Immature natural killer cell (primary cell): ENCODE results near the gene MFSD6. TPM values are rescaled to one million over a fixed set of nuclear protein-coding genes. Genes with fewer than 3 reads are reported as not detected.
"Not testable (repeated sequence)": the region's sequence is repeated elsewhere in the genome, so short reads cannot be mapped to it uniquely, and the experiment has no call there.

ENCODE experiments used
- DNase-seq, 3 donors: peaks; one replicate each; pipeline ENCODE4 v3.0.0; 2022; ENCODE audit warnings: mixed read lengths in 1 of 3
- H3K27ac Mint-ChIP-seq, 6 donors: one replicate each; pipeline ENCODE4 v1.8.0; 2020; ENCODE audit warnings: mixed read lengths in 6 of 6, mild to moderate bottlenecking in 5 of 6, inconsistent platforms in 4 of 6, moderate library complexity in 3 of 6
- H3K27me3 Mint-ChIP-seq, 3 donors: one replicate each; pipeline ENCODE4 v1.8.0; 2020 to 2021; ENCODE audit warnings: low read depth in 3 of 3, mild to moderate bottlenecking in 3 of 3, mixed read lengths in 3 of 3, moderate library complexity in 3 of 3, inconsistent platforms in 1 of 3
- H3K36me3 Mint-ChIP-seq, 3 donors: one replicate each; pipeline ENCODE4 v1.8.0; 2020; ENCODE audit warnings: mixed read lengths in 3 of 3, inconsistent platforms in 2 of 3, mild to moderate bottlenecking in 2 of 3
- H3K4me1 Mint-ChIP-seq, 2 donors: one replicate each; pipeline ENCODE4 v1.8.0; 2020; ENCODE audit warnings: inconsistent platforms in 2 of 2, mild to moderate bottlenecking in 2 of 2, mixed read lengths in 2 of 2, moderate library complexity in 1 of 2
- H3K4me3 Mint-ChIP-seq, 5 donors: one replicate each; pipeline ENCODE4 v1.8.0; 2020; ENCODE audit warnings: mild to moderate bottlenecking in 5 of 5, mixed read lengths in 5 of 5, inconsistent platforms in 3 of 5, moderate library complexity in 3 of 5
- H3K9me3 Mint-ChIP-seq, 6 donors: one replicate each; pipeline ENCODE4 v1.8.0; 2020; ENCODE audit warnings: mild to moderate bottlenecking in 6 of 6, mixed read lengths in 6 of 6, inconsistent platforms in 4 of 6, moderate library complexity in 3 of 6
- polyA plus RNA-seq, 3 donors: library from polyadenylated mRNA; unstranded; fragments of 300-500 nt; fragmentation: Illumina TruSeq; gene quantifications; one replicate each; pipeline ENCODE4 v1.2.3, GENCODE V29; 2021

MFSD6 gene
- polyA plus RNA-seq, 3 donors from 2014 or later, result 7.3 to 35.1 (median 8.5) TPM

GRCh38 chr2:190410166-190410565, 2.0 kb downstream of the MFSD6 start:
- peaks cover 41 to 52% of the 10 kb centered on the region in 2 donors for H3K4me1 Mint-ChIP-seq

GRCh38 chr2:190412966-190413365, 4.8 kb downstream of the MFSD6 start:
- Mint-ChIP-seq H3K4me3 (no peak overlapping the region), H3K4me1 (peaks cover 55 to 80% of the 10 kb centered on the region in 2 donors)

More at GRCh38 chr2:190410166-190410565, 2.0 kb downstream of the MFSD6 start:
- Mint-ChIP-seq H3K27me3 (peaks cover 5 to 15% (median 11%) of the 10 kb centered on the region in 3 donors), H3K9me3 (no peaks in the 10 kb centered on the region), H3K36me3 (peaks cover 0 to 6% (median 5%) of the 10 kb centered on the region in 3 donors), H3K4me3 (peak overlapping the region; percentile 90 to 96 (median 92)), H3K27ac (peak overlapping the region; percentile 92 to 97 (median 96))
- DNase-seq, result no peak

GRCh38 chr2:190413421-190413820, 5.3 kb downstream of the MFSD6 start:
- Mint-ChIP-seq H3K4me3 (no peak overlapping the region), H3K9me3 (no peaks in the 10 kb centered on the region), H3K27ac (peak overlapping the region; percentile 24 to 75 (median 60)), H3K4me1 (peaks cover 55 to 84% of the 10 kb centered on the region in 2 donors), H3K27me3 (peaks cover 0 to 8% (median 3%) of the 10 kb centered on the region in 3 donors), H3K36me3 (peaks cover 0 to 11% (median 5%) of the 10 kb centered on the region in 3 donors)
- no peak for DNase-seq

More at GRCh38 chr2:190412966-190413365, 4.8 kb downstream of the MFSD6 start:
- Mint-ChIP-seq H3K9me3 (no peaks in the 10 kb centered on the region), H3K36me3 (peaks cover 0 to 11% (median 5%) of the 10 kb centered on the region in 3 donors), H3K27me3 (peaks cover 0 to 8% (median 3%) of the 10 kb centered on the region in 3 donors), H3K27ac (peak overlapping the region in 5 of 6 donors; percentile 8 to 70 (median 56))
- DNase-seq, result no peak

GRCh38 chr2:190415251-190415650, 7.1 kb downstream of the MFSD6 start:
- no peak for DNase-seq
- Mint-ChIP-seq H3K4me1 (peaks cover 48 to 87% of the 10 kb centered on the region in 2 donors), H3K9me3 (no peaks in the 10 kb centered on the region), H3K36me3 (peaks cover 0 to 17% (median 5%) of the 10 kb centered on the region in 3 donors), H3K4me3 (peak overlapping the region in 1 of 5 donors; percentile 23), H3K27me3 (peaks cover 0 to 2% (median 0%) of the 10 kb centered on the region in 3 donors), H3K27ac (peak overlapping the region; percentile 88 to 98 (median 90))

- H3K27me3 Mint-ChIP-seq, result peaks cover 0 to 1% (median 0%) of the 10 kb centered on the region in 3 donors
- peaks cover 0 to 19% (median 5%) of the 10 kb centered on the region in 3 donors for H3K36me3 Mint-ChIP-seq
- H3K9me3 Mint-ChIP-seq, result no peaks in the 10 kb centered on the region
- H3K27ac Mint-ChIP-seq, result peak overlapping the region; percentile 88 to 98 (median 90)
- DNase-seq, result peak in 2 of 3 donors; percentile 19 to 21
- peaks cover 50 to 93% of the 10 kb centered on the region in 2 donors for H3K4me1 Mint-ChIP-seq
- peak overlapping the region; percentile 40 to 66 (median 61) for H3K4me3 Mint-ChIP-seq
These were observed 7.9 kb downstream of the MFSD6 start for GRCh38 chr2:190415794-190416775.

GRCh38 chr2:190417045-190417842, 9.1 kb downstream of the MFSD6 start:
- H3K36me3 Mint-ChIP-seq, result peaks cover 0 to 13% (median under 1%) of the 10 kb centered on the region in 3 donors
- H3K4me3 Mint-ChIP-seq, result no peak overlapping the region
- DNase-seq, result no peak
- H3K4me1 Mint-ChIP-seq, result peaks cover 45 to 90% of the 10 kb centered on the region in 2 donors
- no peaks in the 10 kb centered on the region for H3K9me3 Mint-ChIP-seq
- H3K27ac Mint-ChIP-seq, result peak overlapping the region in 5 of 6 donors; percentile 30 to 98 (median 90)
- peaks cover 0 to 1% (median 0%) of the 10 kb centered on the region in 3 donors for H3K27me3 Mint-ChIP-seq

- no peak overlapping the region for H3K4me3 Mint-ChIP-seq
- H3K36me3 Mint-ChIP-seq, result peaks cover 0 to 13% (median 0%) of the 10 kb centered on the region in 3 donors
- peaks cover 44 to 90% of the 10 kb centered on the region in 2 donors for H3K4me1 Mint-ChIP-seq
- no peak for DNase-seq
- H3K27me3 Mint-ChIP-seq, result peaks cover 0 to 1% (median 0%) of the 10 kb centered on the region in 3 donors
- no peaks in the 10 kb centered on the region for H3K9me3 Mint-ChIP-seq
- peak overlapping the region in 1 of 6 donors; percentile 41 for H3K27ac Mint-ChIP-seq
These were observed 10.6 kb downstream of the MFSD6 start for GRCh38 chr2:190418727-190419126.

GRCh38 chr2:190420801-190421200, 12.6 kb downstream of the MFSD6 start:
- H3K4me3 Mint-ChIP-seq, result no peak overlapping the region
- peaks cover 0 to 13% (median 5%) of the 10 kb centered on the region in 3 donors for H3K36me3 Mint-ChIP-seq
- no peak for DNase-seq
- no peaks in the 10 kb centered on the region for H3K9me3 Mint-ChIP-seq
- H3K27me3 Mint-ChIP-seq, result peaks cover 0 to 1% (median 0%) of the 10 kb centered on the region in 3 donors
- peaks cover 47 to 92% of the 10 kb centered on the region in 2 donors for H3K4me1 Mint-ChIP-seq
- peak overlapping the region in 2 of 6 donors; percentile 30 to 50 for H3K27ac Mint-ChIP-seq

GRCh38 chr2:190425221-190425866, 17.2 kb downstream of the MFSD6 start:
- Mint-ChIP-seq H3K4me1 (peaks cover 43 to 78% of the 10 kb centered on the region in 2 donors), H3K4me3 (no peak overlapping the region), H3K27ac (no peak overlapping the region), H3K9me3 (no peaks in the 10 kb centered on the region), H3K27me3 (peaks cover 0 to 1% (median 0%) of the 10 kb centered on the region in 3 donors), H3K36me3 (peaks cover 0 to 14% (median 6%) of the 10 kb centered on the region in 3 donors)
- no peak for DNase-seq

- Mint-ChIP-seq H3K27me3 (no peaks in the 10 kb centered on the region), H3K9me3 (no peaks in the 10 kb centered on the region), H3K27ac (peak overlapping the region in 1 of 6 donors; percentile 13), H3K36me3 (peaks cover 0 to 14% (median 4%) of the 10 kb centered on the region in 3 donors), H3K4me1 (peaks cover 42 to 71% of the 10 kb centered on the region in 2 donors), H3K4me3 (no peak overlapping the region)
- DNase-seq, result no peak
These were observed 17.9 kb downstream of the MFSD6 start for GRCh38 chr2:190425883-190426658.

GRCh38 chr2:190430866-190431265, 22.7 kb downstream of the MFSD6 start:
- H3K27me3 Mint-ChIP-seq, H3K36me3 Mint-ChIP-seq, H3K27ac Mint-ChIP-seq, H3K9me3 Mint-ChIP-seq, DNase-seq, H3K4me3 Mint-ChIP-seq: not testable (repeated sequence)
- H3K4me1 Mint-ChIP-seq, result peaks cover 60 to 68% of the 10 kb centered on the region in 2 donors

- H3K36me3 Mint-ChIP-seq, result peaks cover 10 to 13% (median 13%) of the 10 kb centered on the region in 3 donors
- no peak for DNase-seq
- H3K27me3 Mint-ChIP-seq, result peaks cover 0 to 3% (median 2%) of the 10 kb centered on the region in 3 donors
- no peak overlapping the region for H3K4me3 Mint-ChIP-seq
- peak overlapping the region in 5 of 6 donors; percentile 28 to 70 (median 51) for H3K27ac Mint-ChIP-seq
- no peaks in the 10 kb centered on the region for H3K9me3 Mint-ChIP-seq
- peaks cover 58 to 68% of the 10 kb centered on the region in 2 donors for H3K4me1 Mint-ChIP-seq
These were observed 23.8 kb downstream of the MFSD6 start for GRCh38 chr2:190431907-190432306.
